GM12878 (cell line): ENCODE results near the gene KCNS1. TPM values are rescaled to one million over a fixed set of nuclear protein-coding genes. Genes with fewer than 3 reads are reported as not detected.
A peak's percentile ranks its signal among the peaks of the same experiment; 100 is the strongest.

ENCODE experiments used
- ATAC-seq: fragments of 200-7000 bp; cut with Tn5 transposase; 3 replicates; pipeline ENCODE4 v1.9.1; 2020; ENCODE audit warnings: mild to moderate bottlenecking, moderate library complexity
- BruUV-seq: library from RNA; stranded (reverse); fragments of 400-500 nt; replicated peaks from 2 replicates; lab custom pipeline; 2021; lab: Mats Ljungman, UMichigan
- CTCF ChIA-PET: fragments of 300-600 bp; sonication (Branson Sonifier 250); formaldehyde crosslinking; extraction: SDS; loops from one replicate; lab custom pipeline; 2021; ENCODE audit warnings: inconsistent platforms; lab: Yijun Ruan, JAX
- POLR2A ChIA-PET: fragments of 350-600 bp; formaldehyde crosslinking; extraction: SDS; loops from one replicate; lab custom pipeline; 2021; ENCODE audit warnings: inconsistent platforms; lab: Charles Lee
- RAD21 ChIA-PET: fragments of 300-600 bp; sonication (Branson Sonifier 250); formaldehyde crosslinking; loops from one replicate; lab custom pipeline; 2023; ENCODE audit warnings: antibody characterized with exemption; ENCODE audit not compliant: unreplicated experiment; lab: Charles Lee
- SMC1A ChIA-PET: fragments of 300-600 bp; sonication (Branson Sonifier 250); formaldehyde crosslinking; loops from one replicate; lab custom pipeline; 2023; ENCODE audit not compliant: unreplicated experiment, uncharacterized antibody; lab: Charles Lee
- DNase-seq: peaks from one replicate; pipeline ENCODE4 v3.0.0-alpha.2; 2011; ENCODE audit warnings: low read depth, low spot score
- FAIRE-seq: peaks from 3 replicates; lab custom pipeline; 2011; peaks lifted over from hg19 to GRCh38; lab: Jason Lieb, UNC
- H2AFZ ChIP-seq: 2 replicates; pipeline ENCODE4 v1.6.0; 2011; ENCODE audit warnings: low read depth, low read length, control low read depth; ENCODE audit not compliant: control insufficient read depth
- H3K27ac ChIP-seq: 2 replicates; pipeline ENCODE4 v1.5.1; 2011; ENCODE audit warnings: control low read depth; ENCODE audit not compliant: control insufficient read depth, insufficient read depth
- H3K27me3 ChIP-seq, 2 experiments: replicated peaks in 1 of 2; 2 replicates each; pipeline versions ENCODE4 v1.6.0 to v1.6.1; 2011; ENCODE audit warnings: low read length in 1 of 2; ENCODE audit not compliant: control insufficient read depth in 2 of 2, insufficient read depth in 2 of 2
- H3K36me3 ChIP-seq, 2 experiments: 2 replicates each; pipeline ENCODE4 v1.5.1; 2011; ENCODE audit warnings: low read length in 1 of 2; ENCODE audit not compliant: control insufficient read depth in 2 of 2, insufficient read depth in 2 of 2
- H3K4me1 ChIP-seq: 2 replicates; pipeline ENCODE4 v1.6.1; 2011; ENCODE audit warnings: mild to moderate bottlenecking, low read length, moderate library complexity, mixed read lengths; ENCODE audit not compliant: control insufficient read depth, insufficient read depth
- H3K4me2 ChIP-seq: 2 replicates; pipeline ENCODE4 v1.6.0; 2011; ENCODE audit warnings: control low read depth; ENCODE audit not compliant: control insufficient read depth, insufficient read depth
- H3K4me3 ChIP-seq: fragments of 200-600 bp; sonication (generic); 2 replicates; pipeline ENCODE4 v1.5.1; 2016
- H3K79me2 ChIP-seq: 2 replicates; pipeline ENCODE4 v1.6.0; 2011; ENCODE audit warnings: low read length; ENCODE audit not compliant: control insufficient read depth, insufficient read depth
- H3K9ac ChIP-seq: 2 replicates; pipeline ENCODE4 v1.8.0; 2011; ENCODE audit warnings: low read length, control low read depth, mixed read lengths; ENCODE audit not compliant: control insufficient read depth, insufficient read depth
- H3K9me3 ChIP-seq: replicated peaks from 3 replicates; pipeline ENCODE4 v1.5.1; 2011; ENCODE audit warnings: mild to moderate bottlenecking, low read length; ENCODE audit not compliant: control insufficient read depth, insufficient read depth
- H4K20me1 ChIP-seq: 2 replicates; pipeline ENCODE4 v1.6.0; 2011; ENCODE audit not compliant: control insufficient read depth, insufficient read depth
- IRF4 ChIP-seq: IDR thresholded peaks from 2 replicates; pipeline ENCODE4 v1.6.1; 2011; ENCODE audit warnings: low read depth, low read length
- KLF5 ChIP-seq: fragments of 450-650 bp; IDR thresholded peaks from 2 replicates; pipeline ENCODE4 v1.6.1; 2014; ENCODE audit warnings: mild to moderate bottlenecking; ENCODE audit not compliant: partially characterized antibody
- POLR2A ChIP-seq: IDR thresholded peaks from 2 replicates; pipeline ENCODE4 v1.6.1; 2011; ENCODE audit warnings: low read depth, mild to moderate bottlenecking, low read length
- RBBP5 ChIP-seq: fragments of 200-600 bp; sonication (generic); conservative IDR thresholded peaks from 2 replicates; pipeline ENCODE4 v1.6.1; 2016
- RELA ChIP-seq: fragments of 450-650 bp; IDR thresholded peaks from 2 replicates; pipeline ENCODE4 v1.8.0; 2014; ENCODE audit warnings: borderline replicate concordance; ENCODE audit not compliant: partially characterized antibody
- STAT3 ChIP-seq: IDR thresholded peaks from 2 replicates; pipeline ENCODE4 v1.6.1; 2011; ENCODE audit warnings: low read depth, low read length, improper control_type of control experiment
- WGBS: methylation state at CpG from one replicate; pipeline ENCODE4 v1.1.6; 2016; ENCODE audit warnings: low lambda C conversion rate; ENCODE audit not compliant: insufficient replicate concordance, insufficient coverage; ENCODE audit errors: missing lambda C conversion rate; 5-methylcytosine and 5-hydroxymethylcytosine counted together
- in situ Hi-C: fragments of 300-500 bp; cut with MboI; formaldehyde crosslinking; loops from 9 replicates; pipeline ENCODE4 v1.14.3; 2018; ENCODE audit warnings: mixed read lengths
- intact Hi-C: fragments of 100-400 bp; cut with micrococcal nuclease; formaldehyde crosslinking; loops from one replicate; pipeline ENCODE4 v1.14.2; 2022; ENCODE audit not compliant: unreplicated experiment
- polyA plus RNA-seq, 11 experiments: library from polyadenylated mRNA; depleted of rRNA in 4 of 11; unstranded in 6 of 11; stranded (reverse) in 5 of 11; fragments of >200 nt; fragmentation: Nextera tagmentation in 4 of 11; fragmentation: Illumina TruSeq in 1 of 11; extraction: Ambion mirVana in 4 of 11; extraction: Trizol in 1 of 11; gene quantifications; 1 replicate in 1 of 11; 2 replicates in 10 of 11; pipeline versions ENCODE4 v1.2.1 to v1.2.3, GENCODE V29; 2011 to 2016; ENCODE audit warnings: inconsistent platforms in 2 of 11, missing spikeins in 2 of 11, low read depth in 1 of 11
- total RNA-seq, 4 experiments: library from RNA; depleted of rRNA in 3 of 4; stranded (reverse); fragments of >200 nt in 3 of 4; fragmentation: Illumina TruSeq in 1 of 4; extraction: Trizol in 1 of 4; gene quantifications; 2 replicates each; pipeline versions ENCODE4 v1.2.1 to v1.2.3, GENCODE V29; 2013 to 2021
- TF ChIP-seq, protein P1 (sequence below): IDR thresholded peaks from 2 replicates; pipeline ENCODE4 v1.6.1; 2012; ENCODE audit warnings: low read depth, low read length, improper control_type of control experiment
- TF ChIP-seq, protein P2 (sequence below): fragments of 450-650 bp; formaldehyde crosslinking; IDR thresholded peaks from 2 replicates; pipeline ENCODE4 v1.4.0; 2022; ENCODE audit warnings: mild to moderate bottlenecking, moderate library complexity

Gene KCNS1
- total and polyA plus RNA-seq, 10 of the 15 experiments (the other 5 are each of a cell fraction or from before 2014, with no cell fraction given), result not detected

DNA sequence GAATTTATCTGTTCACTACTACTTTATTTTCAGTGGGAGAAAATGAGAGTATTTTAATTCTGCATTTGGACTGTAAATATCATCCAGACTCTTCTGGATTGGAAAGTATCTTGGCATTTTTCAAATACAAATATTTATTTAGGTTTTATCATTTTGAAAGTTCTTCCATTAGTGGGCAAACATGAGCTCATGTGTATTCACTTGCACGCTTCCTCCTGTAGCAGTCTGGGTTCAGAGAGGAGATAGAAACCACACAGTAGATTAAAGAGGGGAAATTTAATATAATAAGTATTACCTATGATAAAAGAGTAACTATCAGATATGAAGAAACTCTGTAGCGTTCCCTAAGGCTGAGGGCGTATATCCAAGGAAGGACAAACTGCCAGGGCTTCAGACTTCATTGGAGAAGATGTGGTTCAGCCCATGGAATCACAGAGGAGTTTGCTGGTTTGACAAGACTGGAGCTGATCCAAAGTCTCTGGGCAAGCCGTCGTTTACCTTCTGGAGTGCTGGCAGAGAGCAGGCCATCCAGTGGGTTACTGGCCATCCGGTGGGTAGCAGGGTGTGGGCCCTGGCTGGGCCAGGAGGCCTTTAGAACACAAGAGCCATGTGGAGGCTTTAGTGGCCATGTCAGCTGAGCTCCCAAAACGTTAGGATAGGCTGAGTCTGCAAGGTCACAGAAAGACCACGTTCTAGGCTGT, 44.3 kb downstream of the KCNS1 start:
- ChIA-PET POLR2A (interaction anchor here (1.3 to 1.4 kb wide), 2 partner anchors 12 to 23 kb away, joined by 3 read pairs; no protein-coding TSS in a partner anchor), RAD21 (interaction anchor here (3.3 kb wide), 1 partner anchor 13 kb away, joined by 15 read pairs; no protein-coding TSS in a partner anchor), CTCF (interaction anchor here (1.0 to 1.5 kb wide), 3 partner anchors 13 to 237 kb away, joined by 3 read pairs; no protein-coding TSS in a partner anchor), SMC1A (interaction anchor here (1.0 kb wide), 1 partner anchor 27 kb away, joined by 3 read pairs; no protein-coding TSS in a partner anchor)
- peaks cover 11% of the 10 kb centered on the region for H3K79me2 ChIP-seq
- no peak overlapping the region for H3K4me2 ChIP-seq
- no TSS peak for BruUV-seq
- H3K36me3 ChIP-seq, result peaks cover 6 to 19% of the 10 kb centered on the region in 2 experiments
- H4K20me1 ChIP-seq, result no peaks in the 10 kb centered on the region; the same call in 1 of the 2 replicates
- no peaks in the 10 kb centered on the region for H3K27me3 ChIP-seq
- DNase-seq, result no peak
- TF ChIP-seq, protein P1, sequence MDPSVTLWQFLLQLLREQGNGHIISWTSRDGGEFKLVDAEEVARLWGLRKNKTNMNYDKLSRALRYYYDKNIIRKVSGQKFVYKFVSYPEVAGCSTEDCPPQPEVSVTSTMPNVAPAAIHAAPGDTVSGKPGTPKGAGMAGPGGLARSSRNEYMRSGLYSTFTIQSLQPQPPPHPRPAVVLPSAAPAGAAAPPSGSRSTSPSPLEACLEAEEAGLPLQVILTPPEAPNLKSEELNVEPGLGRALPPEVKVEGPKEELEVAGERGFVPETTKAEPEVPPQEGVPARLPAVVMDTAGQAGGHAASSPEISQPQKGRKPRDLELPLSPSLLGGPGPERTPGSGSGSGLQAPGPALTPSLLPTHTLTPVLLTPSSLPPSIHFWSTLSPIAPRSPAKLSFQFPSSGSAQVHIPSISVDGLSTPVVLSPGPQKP, result no peak
- TF ChIP-seq IRF4, result no peak
- TF ChIP-seq RBBP5, result no peak
- TF ChIP-seq RELA, result no peak
- no peak for TF ChIP-seq STAT3
- 0 out of 2 replicates have a peak, but pooled peaks have one; percentile 15 for TF ChIP-seq POLR2A
- TF ChIP-seq, protein P2, sequence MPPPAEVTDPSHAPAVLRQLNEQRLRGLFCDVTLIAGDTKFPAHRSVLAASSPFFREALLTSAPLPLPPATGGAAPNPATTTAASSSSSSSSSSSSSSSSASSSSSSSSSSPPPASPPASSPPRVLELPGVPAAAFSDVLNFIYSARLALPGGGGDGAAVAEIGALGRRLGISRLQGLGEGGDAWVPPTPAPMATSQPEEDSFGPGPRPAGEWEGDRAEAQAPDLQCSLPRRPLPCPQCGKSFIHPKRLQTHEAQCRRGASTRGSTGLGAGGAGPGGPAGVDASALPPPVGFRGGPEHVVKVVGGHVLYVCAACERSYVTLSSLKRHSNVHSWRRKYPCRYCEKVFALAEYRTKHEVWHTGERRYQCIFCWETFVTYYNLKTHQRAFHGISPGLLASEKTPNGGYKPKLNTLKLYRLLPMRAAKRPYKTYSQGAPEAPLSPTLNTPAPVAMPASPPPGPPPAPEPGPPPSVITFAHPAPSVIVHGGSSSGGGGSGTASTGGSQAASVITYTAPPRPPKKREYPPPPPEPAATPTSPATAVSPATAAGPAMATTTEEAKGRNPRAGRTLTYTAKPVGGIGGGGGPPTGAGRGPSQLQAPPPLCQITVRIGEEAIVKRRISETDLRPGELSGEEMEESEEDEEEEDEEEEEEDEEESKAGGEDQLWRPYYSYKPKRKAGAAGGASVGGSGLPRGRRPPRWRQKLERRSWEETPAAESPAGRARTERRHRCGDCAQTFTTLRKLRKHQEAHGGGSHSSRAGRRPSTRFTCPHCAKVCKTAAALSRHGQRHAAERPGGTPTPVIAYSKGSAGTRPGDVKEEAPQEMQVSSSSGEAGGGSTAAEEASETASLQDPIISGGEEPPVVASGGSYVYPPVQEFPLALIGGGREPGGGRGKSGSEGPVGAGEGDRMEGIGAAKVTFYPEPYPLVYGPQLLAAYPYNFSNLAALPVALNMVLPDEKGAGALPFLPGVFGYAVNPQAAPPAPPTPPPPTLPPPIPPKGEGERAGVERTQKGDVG (CRISPR knock-in tag), result no peak
- TF ChIP-seq KLF5, result no peak
- H3K9ac ChIP-seq, result no peak overlapping the region
- H2AFZ ChIP-seq, result no peak overlapping the region
- no peak for ATAC-seq
- H3K4me1 ChIP-seq, result peaks cover 27% of the 10 kb centered on the region
- FAIRE-seq, result no peak
- in situ Hi-C loops (no loop called here), intact Hi-C loops (no loop called here)
- H3K4me3 ChIP-seq, result no peak overlapping the region
- H3K9me3 ChIP-seq, result no peaks in the 10 kb centered on the region
- 81% methylated on average over 8 of the region's 8 CpGs for WGBS
- H3K27ac ChIP-seq, result no peak overlapping the region
